Measurements from ENCODE around the gene EDDM13. TPM values are rescaled to one million over a fixed set of nuclear protein-coding genes. Genes with fewer than 3 reads are reported as not detected.

The EDDM13 gene
- total and polyA plus RNA-seq, 2 of the 8 experiments (the other 6 are each of a cell fraction or from before 2014, with no cell fraction given): not detected

DNA sequence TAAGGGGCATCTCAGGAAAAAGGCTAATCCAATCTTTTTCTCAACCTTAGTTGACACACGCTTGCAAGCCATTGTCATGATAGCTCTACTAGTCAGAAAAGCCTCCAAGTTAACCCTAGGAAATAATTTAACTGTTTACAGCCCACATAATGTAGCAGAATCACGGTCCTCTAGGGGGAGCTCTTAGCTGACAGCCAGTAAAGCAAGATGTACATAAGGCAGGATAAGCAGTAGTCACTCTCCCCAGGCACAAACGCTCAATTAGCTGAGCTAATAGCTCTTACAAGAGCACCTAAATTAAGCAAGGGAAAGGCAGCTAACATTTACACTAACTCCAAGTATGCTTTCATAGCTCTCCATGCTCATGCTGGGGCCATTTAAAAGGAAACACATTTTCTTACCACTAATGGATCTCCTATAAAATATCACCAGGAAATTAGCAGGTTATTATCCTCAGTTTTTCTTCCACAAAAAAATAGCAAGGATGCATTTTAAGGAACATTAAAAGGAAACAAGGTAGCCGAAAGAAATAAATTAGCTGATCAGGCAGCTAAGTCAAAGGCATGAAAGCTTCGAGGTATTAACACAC, 75.8 kb downstream of the EDDM13 start (continued):
- TF ChIP-seq, protein P1, sequence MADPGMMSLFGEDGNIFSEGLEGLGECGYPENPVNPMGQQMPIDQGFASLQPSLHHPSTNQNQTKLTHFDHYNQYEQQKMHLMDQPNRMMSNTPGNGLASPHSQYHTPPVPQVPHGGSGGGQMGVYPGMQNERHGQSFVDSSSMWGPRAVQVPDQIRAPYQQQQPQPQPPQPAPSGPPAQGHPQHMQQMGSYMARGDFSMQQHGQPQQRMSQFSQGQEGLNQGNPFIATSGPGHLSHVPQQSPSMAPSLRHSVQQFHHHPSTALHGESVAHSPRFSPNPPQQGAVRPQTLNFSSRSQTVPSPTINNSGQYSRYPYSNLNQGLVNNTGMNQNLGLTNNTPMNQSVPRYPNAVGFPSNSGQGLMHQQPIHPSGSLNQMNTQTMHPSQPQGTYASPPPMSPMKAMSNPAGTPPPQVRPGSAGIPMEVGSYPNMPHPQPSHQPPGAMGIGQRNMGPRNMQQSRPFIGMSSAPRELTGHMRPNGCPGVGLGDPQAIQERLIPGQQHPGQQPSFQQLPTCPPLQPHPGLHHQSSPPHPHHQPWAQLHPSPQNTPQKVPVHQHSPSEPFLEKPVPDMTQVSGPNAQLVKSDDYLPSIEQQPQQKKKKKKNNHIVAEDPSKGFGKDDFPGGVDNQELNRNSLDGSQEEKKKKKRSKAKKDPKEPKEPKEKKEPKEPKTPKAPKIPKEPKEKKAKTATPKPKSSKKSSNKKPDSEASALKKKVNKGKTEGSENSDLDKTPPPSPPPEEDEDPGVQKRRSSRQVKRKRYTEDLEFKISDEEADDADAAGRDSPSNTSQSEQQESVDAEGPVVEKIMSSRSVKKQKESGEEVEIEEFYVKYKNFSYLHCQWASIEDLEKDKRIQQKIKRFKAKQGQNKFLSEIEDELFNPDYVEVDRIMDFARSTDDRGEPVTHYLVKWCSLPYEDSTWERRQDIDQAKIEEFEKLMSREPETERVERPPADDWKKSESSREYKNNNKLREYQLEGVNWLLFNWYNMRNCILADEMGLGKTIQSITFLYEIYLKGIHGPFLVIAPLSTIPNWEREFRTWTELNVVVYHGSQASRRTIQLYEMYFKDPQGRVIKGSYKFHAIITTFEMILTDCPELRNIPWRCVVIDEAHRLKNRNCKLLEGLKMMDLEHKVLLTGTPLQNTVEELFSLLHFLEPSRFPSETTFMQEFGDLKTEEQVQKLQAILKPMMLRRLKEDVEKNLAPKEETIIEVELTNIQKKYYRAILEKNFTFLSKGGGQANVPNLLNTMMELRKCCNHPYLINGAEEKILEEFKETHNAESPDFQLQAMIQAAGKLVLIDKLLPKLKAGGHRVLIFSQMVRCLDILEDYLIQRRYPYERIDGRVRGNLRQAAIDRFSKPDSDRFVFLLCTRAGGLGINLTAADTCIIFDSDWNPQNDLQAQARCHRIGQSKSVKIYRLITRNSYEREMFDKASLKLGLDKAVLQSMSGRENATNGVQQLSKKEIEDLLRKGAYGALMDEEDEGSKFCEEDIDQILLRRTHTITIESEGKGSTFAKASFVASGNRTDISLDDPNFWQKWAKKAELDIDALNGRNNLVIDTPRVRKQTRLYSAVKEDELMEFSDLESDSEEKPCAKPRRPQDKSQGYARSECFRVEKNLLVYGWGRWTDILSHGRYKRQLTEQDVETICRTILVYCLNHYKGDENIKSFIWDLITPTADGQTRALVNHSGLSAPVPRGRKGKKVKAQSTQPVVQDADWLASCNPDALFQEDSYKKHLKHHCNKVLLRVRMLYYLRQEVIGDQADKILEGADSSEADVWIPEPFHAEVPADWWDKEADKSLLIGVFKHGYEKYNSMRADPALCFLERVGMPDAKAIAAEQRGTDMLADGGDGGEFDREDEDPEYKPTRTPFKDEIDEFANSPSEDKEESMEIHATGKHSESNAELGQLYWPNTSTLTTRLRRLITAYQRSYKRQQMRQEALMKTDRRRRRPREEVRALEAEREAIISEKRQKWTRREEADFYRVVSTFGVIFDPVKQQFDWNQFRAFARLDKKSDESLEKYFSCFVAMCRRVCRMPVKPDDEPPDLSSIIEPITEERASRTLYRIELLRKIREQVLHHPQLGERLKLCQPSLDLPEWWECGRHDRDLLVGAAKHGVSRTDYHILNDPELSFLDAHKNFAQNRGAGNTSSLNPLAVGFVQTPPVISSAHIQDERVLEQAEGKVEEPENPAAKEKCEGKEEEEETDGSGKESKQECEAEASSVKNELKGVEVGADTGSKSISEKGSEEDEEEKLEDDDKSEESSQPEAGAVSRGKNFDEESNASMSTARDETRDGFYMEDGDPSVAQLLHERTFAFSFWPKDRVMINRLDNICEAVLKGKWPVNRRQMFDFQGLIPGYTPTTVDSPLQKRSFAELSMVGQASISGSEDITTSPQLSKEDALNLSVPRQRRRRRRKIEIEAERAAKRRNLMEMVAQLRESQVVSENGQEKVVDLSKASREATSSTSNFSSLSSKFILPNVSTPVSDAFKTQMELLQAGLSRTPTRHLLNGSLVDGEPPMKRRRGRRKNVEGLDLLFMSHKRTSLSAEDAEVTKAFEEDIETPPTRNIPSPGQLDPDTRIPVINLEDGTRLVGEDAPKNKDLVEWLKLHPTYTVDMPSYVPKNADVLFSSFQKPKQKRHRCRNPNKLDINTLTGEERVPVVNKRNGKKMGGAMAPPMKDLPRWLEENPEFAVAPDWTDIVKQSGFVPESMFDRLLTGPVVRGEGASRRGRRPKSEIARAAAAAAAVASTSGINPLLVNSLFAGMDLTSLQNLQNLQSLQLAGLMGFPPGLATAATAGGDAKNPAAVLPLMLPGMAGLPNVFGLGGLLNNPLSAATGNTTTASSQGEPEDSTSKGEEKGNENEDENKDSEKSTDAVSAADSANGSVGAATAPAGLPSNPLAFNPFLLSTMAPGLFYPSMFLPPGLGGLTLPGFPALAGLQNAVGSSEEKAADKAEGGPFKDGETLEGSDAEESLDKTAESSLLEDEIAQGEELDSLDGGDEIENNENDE (IDR thresholded peaks at IDR 0.05; ENCODE audit: insufficient replicate concordance, low read length): no peak
- TF ChIP-seq ZNF274 (IDR thresholded peaks at IDR 0.05; ENCODE audit: borderline replicate concordance, extremely low read depth, low read length) (no peak), JUN (IDR thresholded peaks at IDR 0.05; ENCODE audit: low read depth, low read length) (no peak), ASH2L (IDR thresholded peaks at IDR 0.05; ENCODE audit: low read length) (no peak), TBP (IDR thresholded peaks at IDR 0.05; ENCODE audit: low read depth, low read length) (no peak), HDAC2 (IDR thresholded peaks at IDR 0.05; ENCODE audit: borderline replicate concordance in 1 of 2, low read depth in 2 of 2, low read length in 2 of 2) (peak; percentile 60 to 99; a peak in 2 of 4 replicates), TAF1 (IDR thresholded peaks at IDR 0.05; ENCODE audit: low read depth, low read length) (no peak)
- TF ChIP-seq, protein P2, sequence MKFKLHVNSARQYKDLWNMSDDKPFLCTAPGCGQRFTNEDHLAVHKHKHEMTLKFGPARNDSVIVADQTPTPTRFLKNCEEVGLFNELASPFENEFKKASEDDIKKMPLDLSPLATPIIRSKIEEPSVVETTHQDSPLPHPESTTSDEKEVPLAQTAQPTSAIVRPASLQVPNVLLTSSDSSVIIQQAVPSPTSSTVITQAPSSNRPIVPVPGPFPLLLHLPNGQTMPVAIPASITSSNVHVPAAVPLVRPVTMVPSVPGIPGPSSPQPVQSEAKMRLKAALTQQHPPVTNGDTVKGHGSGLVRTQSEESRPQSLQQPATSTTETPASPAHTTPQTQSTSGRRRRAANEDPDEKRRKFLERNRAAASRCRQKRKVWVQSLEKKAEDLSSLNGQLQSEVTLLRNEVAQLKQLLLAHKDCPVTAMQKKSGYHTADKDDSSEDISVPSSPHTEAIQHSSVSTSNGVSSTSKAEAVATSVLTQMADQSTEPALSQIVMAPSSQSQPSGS (IDR thresholded peaks at IDR 0.05; ENCODE audit: low read length): no peak
- TF ChIP-seq, protein P3, sequence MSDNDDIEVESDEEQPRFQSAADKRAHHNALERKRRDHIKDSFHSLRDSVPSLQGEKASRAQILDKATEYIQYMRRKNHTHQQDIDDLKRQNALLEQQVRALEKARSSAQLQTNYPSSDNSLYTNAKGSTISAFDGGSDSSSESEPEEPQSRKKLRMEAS (IDR thresholded peaks at IDR 0.05): peak; percentile 47; the same call in 1 of the 2 replicates
